ENCODE results near the gene TSFM.

TSFM gene

GRCh38 chr12:57821474-57822214, 39.1 kb downstream of the TSFM start:
- H3K9ac ChIP-seq (ENCODE audit: low read length) = no peak overlapping the region
- no peaks in the 10 kb centered on the region for H3K4me1 ChIP-seq (ENCODE audit: low read length)
- H2AFZ ChIP-seq (ENCODE audit: low read length) = no peak overlapping the region
- H3K9me3 ChIP-seq (replicated peaks; ENCODE audit: insufficient read depth, low read length) = no peaks in the 10 kb centered on the region
- H3K4me2 ChIP-seq (ENCODE audit: low read depth, low read length) = no peak overlapping the region
- no peaks in the 10 kb centered on the region for H4K20me1 ChIP-seq (ENCODE audit: insufficient read depth, low read length)
- no peaks in the 10 kb centered on the region for H3K9me2 ChIP-seq (replicated peaks; ENCODE audit: insufficient read depth, low read length)
- H3K79me2 ChIP-seq (ENCODE audit: low read length) = peaks cover 5% of the 10 kb centered on the region
- TF ChIP-seq EZH2 (optimal IDR thresholded peaks at IDR 0.05; ENCODE audit: low read depth, low read length) = no peak
- no peak for TF ChIP-seq EZH2phosphoT487 (IDR thresholded peaks at IDR 0.05; ENCODE audit: low read length)
- no peak overlapping the region for H3K27ac ChIP-seq (ENCODE audit: low read length)
- peaks cover 4% of the 10 kb centered on the region; the same call in 1 of the 2 replicates for H3F3A ChIP-seq (ENCODE audit: insufficient read depth, low read length)
- DNase-seq = no peak
- no peak overlapping the region for H3K4me3 ChIP-seq (ENCODE audit: low read length)
- H3K27me3 ChIP-seq (replicated peaks; ENCODE audit: insufficient read depth, low read length) = no peaks in the 10 kb centered on the region
- no peaks in the 10 kb centered on the region; the same call in 1 of the 2 replicates for H3K36me3 ChIP-seq (replicated peaks; ENCODE audit: insufficient read depth, low read length)

GRCh38 chr12:57822392-57823130, 40.0 kb downstream of the TSFM start:
- H3K9me3 ChIP-seq (replicated peaks; ENCODE audit: insufficient read depth, low read length) = no peaks in the 10 kb centered on the region
- H2AFZ ChIP-seq (ENCODE audit: low read length) = no peak overlapping the region
- no peaks in the 10 kb centered on the region for H3K27me3 ChIP-seq (replicated peaks; ENCODE audit: insufficient read depth, low read length)
- peaks cover 4% of the 10 kb centered on the region; the same call in 1 of the 2 replicates for H3F3A ChIP-seq (ENCODE audit: insufficient read depth, low read length)
- H3K4me1 ChIP-seq (ENCODE audit: low read length) = no peaks in the 10 kb centered on the region
- H3K79me2 ChIP-seq (ENCODE audit: low read length) = peaks cover 14% of the 10 kb centered on the region
- TF ChIP-seq EZH2 (optimal IDR thresholded peaks at IDR 0.05; ENCODE audit: low read depth, low read length) (no peak), EZH2phosphoT487 (IDR thresholded peaks at IDR 0.05; ENCODE audit: low read length) (no peak), CTCF (IDR thresholded peaks at IDR 0.05; ENCODE audit: low read length) (no peak)
- H3K9ac ChIP-seq (ENCODE audit: low read length) = no peak overlapping the region
- no peaks in the 10 kb centered on the region for H4K20me1 ChIP-seq (ENCODE audit: insufficient read depth, low read length)
- peaks cover 3% of the 10 kb centered on the region; the same call in 1 of the 2 replicates for H3K36me3 ChIP-seq (replicated peaks; ENCODE audit: insufficient read depth, low read length)
- H3K27ac ChIP-seq (ENCODE audit: low read length) = no peak overlapping the region
- H3K9me2 ChIP-seq (replicated peaks; ENCODE audit: insufficient read depth, low read length) = no peaks in the 10 kb centered on the region
- no peak overlapping the region for H3K4me3 ChIP-seq (ENCODE audit: low read length)
- no peak overlapping the region for H3K4me2 ChIP-seq (ENCODE audit: low read depth, low read length)
- no peak for DNase-seq

DNA sequence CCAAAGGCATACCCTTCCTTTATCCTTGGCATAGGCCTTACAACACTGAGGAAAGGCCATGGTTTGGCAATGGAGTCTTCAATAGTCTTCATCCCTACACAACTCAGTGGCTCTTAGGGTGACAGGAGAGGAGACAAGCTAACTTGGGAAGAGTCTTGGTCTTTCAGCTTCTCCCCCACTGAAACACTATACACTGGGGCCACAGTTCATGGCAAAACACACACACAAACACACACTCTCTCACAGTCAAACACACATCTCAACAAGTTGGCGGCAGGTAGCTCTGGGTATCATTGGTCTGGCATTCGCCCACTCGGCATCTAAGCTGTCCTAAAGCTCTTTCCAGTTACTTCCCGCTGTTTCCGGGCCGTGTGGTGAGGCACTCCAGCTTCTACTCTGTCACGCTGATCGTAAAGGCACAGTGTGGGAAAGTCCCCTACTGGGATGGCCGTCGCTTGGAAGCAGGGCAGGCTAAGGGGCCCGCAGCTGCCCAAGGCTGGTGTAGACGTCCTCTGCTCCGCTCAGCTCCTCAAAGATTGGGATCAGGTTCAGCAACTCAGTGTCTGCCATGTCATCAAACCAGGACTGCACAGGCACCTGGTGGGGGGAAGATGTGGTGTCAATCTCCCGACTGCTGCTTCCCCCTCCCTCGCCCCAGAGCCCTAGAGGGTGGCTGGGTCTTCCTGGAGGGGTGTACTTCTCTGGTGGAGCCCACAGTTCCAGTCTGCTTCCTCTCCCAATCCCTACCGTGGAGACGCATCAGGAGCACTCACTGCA, 40.7 kb downstream of the TSFM start:
- no peak for TF ChIP-seq EZH2phosphoT487 (IDR thresholded peaks at IDR 0.05; ENCODE audit: low read length)
- no peak for TF ChIP-seq CTCF (IDR thresholded peaks at IDR 0.05; ENCODE audit: low read length)
- no peak for TF ChIP-seq EZH2 (optimal IDR thresholded peaks at IDR 0.05; ENCODE audit: low read depth, low read length)
- H3K79me2 ChIP-seq (ENCODE audit: low read length) = peaks cover 20% of the 10 kb centered on the region
- H3K4me3 ChIP-seq (ENCODE audit: low read length) = no peak overlapping the region

More for the DNA sequence above, 40.7 kb downstream of the TSFM start:
- H2AFZ ChIP-seq (ENCODE audit: low read length) = no peak overlapping the region
- H3K4me2 ChIP-seq (ENCODE audit: low read depth, low read length) = no peak overlapping the region
- no peaks in the 10 kb centered on the region for H3K9me2 ChIP-seq (replicated peaks; ENCODE audit: insufficient read depth, low read length)
- no peaks in the 10 kb centered on the region for H3K9me3 ChIP-seq (replicated peaks; ENCODE audit: insufficient read depth, low read length)
- H3K36me3 ChIP-seq (replicated peaks; ENCODE audit: insufficient read depth, low read length) = peaks cover 4% of the 10 kb centered on the region; the same call in 1 of the 2 replicates
- no peaks in the 10 kb centered on the region for H4K20me1 ChIP-seq (ENCODE audit: insufficient read depth, low read length)
- H3K27ac ChIP-seq (ENCODE audit: low read length) = no peak overlapping the region
- H3K9ac ChIP-seq (ENCODE audit: low read length) = no peak overlapping the region
- DNase-seq = no peak
- no peaks in the 10 kb centered on the region for H3K4me1 ChIP-seq (ENCODE audit: low read length)
- peaks cover 2% of the 10 kb centered on the region; the same call in 1 of the 2 replicates for H3F3A ChIP-seq (ENCODE audit: insufficient read depth, low read length)
- H3K27me3 ChIP-seq (replicated peaks; ENCODE audit: insufficient read depth, low read length) = no peaks in the 10 kb centered on the region

All from MM.1S (cell line).